ENCODE data around the gene SFXN5.
A peak's percentile ranks its signal among the peaks of the same experiment; 100 is the strongest.

The SFXN5 gene

DNA sequence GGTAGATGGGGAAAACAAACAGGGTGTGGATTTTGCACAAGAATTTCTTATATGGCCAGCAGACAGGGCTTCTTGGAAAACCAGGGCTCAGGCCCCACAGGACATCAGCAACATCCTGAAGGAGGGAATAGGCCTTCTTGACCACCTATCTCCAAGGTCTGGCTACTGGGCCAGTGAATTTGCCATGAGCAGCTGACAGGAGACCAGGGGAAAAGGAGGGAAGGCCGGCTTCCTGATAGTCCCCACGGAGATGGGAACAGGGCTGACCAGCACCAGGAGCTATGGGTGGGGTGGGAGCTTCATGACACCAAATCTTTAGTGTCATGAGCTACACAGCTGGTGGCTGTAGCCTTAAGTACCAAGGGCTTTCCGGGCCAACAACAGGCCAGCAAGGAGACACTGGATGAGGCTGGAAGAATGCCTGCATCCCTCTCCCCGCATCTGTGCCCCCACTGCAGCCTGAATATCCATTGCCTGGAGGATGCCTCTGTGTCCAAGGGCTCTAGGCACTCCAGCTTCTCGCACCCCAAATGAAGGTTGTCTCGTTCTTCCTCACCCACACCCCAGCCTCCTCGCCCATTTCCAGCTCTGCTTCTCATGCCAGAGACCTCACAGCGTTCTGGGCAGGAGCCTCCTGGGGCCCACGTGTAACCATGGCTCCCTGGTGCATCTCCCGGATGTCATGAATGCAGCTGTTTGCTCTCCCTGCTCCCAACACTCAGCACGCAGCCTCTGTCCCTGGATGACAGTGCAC lies 79.4 kb downstream of the SFXN5 start:
- Histone ChIP-seq H3K27ac (ENCODE audit: poor library complexity, severe bottlenecking) (no peak overlapping the region), H3K36me3 (ENCODE audit: low read depth) (no peaks in the 10 kb centered on the region), H3K4me1 (ENCODE audit: insufficient read depth, poor library complexity, severe bottlenecking) (no peaks in the 10 kb centered on the region), H3K4me3 (ENCODE audit: severe bottlenecking) (no peak overlapping the region), H3K9me3 (ENCODE audit: severe bottlenecking) (no peaks in the 10 kb centered on the region), H3K27me3 (ENCODE audit: insufficient read depth, poor library complexity, severe bottlenecking) (no peaks in the 10 kb centered on the region)
- TF ChIP-seq, protein P1, sequence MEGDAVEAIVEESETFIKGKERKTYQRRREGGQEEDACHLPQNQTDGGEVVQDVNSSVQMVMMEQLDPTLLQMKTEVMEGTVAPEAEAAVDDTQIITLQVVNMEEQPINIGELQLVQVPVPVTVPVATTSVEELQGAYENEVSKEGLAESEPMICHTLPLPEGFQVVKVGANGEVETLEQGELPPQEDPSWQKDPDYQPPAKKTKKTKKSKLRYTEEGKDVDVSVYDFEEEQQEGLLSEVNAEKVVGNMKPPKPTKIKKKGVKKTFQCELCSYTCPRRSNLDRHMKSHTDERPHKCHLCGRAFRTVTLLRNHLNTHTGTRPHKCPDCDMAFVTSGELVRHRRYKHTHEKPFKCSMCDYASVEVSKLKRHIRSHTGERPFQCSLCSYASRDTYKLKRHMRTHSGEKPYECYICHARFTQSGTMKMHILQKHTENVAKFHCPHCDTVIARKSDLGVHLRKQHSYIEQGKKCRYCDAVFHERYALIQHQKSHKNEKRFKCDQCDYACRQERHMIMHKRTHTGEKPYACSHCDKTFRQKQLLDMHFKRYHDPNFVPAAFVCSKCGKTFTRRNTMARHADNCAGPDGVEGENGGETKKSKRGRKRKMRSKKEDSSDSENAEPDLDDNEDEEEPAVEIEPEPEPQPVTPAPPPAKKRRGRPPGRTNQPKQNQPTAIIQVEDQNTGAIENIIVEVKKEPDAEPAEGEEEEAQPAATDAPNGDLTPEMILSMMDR (IDR thresholded peaks at IDR 0.05; ENCODE audit: poor library complexity, severe bottlenecking) = no peak
- no peak for ATAC-seq (ENCODE audit: low read depth)
- peak; percentile 38 for DNase-seq (ENCODE audit: low spot score)

DNA sequence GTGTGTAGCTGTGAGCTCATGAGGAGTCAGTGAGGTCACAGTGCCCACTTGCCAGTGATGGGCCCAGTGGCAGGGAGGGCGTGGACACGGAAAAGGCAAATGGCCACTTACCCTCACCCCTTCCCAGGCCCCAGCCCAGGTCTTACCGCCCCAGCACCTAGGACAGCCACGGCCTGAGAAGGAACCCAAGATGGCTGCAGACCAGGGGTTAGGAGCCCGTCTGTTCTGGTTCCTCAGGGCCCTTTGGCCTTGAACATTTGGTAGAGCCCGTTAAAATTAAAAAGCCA lies 80.1 kb downstream of the SFXN5 start:
- H3K4me1 ChIP-seq (ENCODE audit: insufficient read depth, poor library complexity, severe bottlenecking) = no peaks in the 10 kb centered on the region
- DNase-seq (ENCODE audit: low spot score) (peak; percentile 23), ATAC-seq (ENCODE audit: low read depth) (no peak)
- H3K27me3 ChIP-seq (ENCODE audit: insufficient read depth, poor library complexity, severe bottlenecking) = no peaks in the 10 kb centered on the region
- H3K27ac ChIP-seq (ENCODE audit: poor library complexity, severe bottlenecking) = no peak overlapping the region
- no peaks in the 10 kb centered on the region for H3K36me3 ChIP-seq (ENCODE audit: low read depth)
- TF ChIP-seq, protein P1 (IDR thresholded peaks at IDR 0.05; ENCODE audit: poor library complexity, severe bottlenecking) = no peak
- H3K9me3 ChIP-seq (ENCODE audit: severe bottlenecking) = no peaks in the 10 kb centered on the region
- no peak overlapping the region for H3K4me3 ChIP-seq (ENCODE audit: severe bottlenecking)

DNA sequence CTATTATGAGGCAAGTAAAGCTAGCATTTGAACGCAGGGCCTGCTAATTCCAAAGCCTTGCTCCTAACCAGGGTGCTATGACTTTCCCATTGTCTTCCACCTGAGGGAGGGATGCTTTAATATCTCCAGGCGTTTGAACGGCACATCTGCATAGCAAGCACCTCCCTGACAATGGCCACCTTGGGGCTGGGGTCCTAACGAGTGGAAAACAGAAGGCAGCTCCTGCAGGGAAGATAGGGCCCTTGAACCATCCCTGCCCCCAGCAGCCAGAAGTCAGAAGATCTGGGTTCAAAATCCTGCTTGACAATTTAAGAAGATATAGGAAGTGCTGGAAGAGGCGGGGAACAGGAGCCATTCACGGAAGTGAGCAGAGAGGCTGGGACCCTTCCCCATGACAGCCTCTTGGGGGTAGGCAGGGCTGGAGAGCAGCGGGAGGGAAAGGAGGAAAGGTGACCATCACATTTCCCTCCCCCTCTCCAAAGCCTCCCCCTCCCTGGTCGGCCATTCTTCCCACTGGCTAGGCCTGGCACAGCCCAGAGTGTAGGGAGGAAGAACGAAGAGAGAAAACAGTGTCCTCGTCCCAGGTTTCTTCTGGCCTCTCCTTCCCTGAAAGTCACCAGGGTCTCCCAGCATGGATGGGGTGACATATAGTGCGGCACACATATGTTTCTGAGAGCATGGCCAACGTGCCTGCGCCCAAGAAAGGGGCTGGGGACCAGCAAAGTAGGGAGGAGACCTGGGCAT lies 80.6 kb downstream of the SFXN5 start:
- TF ChIP-seq, protein P1 (IDR thresholded peaks at IDR 0.05; ENCODE audit: poor library complexity, severe bottlenecking) = no peak
- Histone ChIP-seq H3K4me1 (ENCODE audit: insufficient read depth, poor library complexity, severe bottlenecking) (no peaks in the 10 kb centered on the region), H3K36me3 (ENCODE audit: low read depth) (no peaks in the 10 kb centered on the region), H3K4me3 (ENCODE audit: severe bottlenecking) (no peak overlapping the region), H3K27ac (ENCODE audit: poor library complexity, severe bottlenecking) (no peak overlapping the region), H3K27me3 (ENCODE audit: insufficient read depth, poor library complexity, severe bottlenecking) (no peaks in the 10 kb centered on the region), H3K9me3 (ENCODE audit: severe bottlenecking) (no peaks in the 10 kb centered on the region)
- ATAC-seq (ENCODE audit: low read depth) = no peak
- peak; percentile 11 for DNase-seq (ENCODE audit: low spot score)

DNA sequence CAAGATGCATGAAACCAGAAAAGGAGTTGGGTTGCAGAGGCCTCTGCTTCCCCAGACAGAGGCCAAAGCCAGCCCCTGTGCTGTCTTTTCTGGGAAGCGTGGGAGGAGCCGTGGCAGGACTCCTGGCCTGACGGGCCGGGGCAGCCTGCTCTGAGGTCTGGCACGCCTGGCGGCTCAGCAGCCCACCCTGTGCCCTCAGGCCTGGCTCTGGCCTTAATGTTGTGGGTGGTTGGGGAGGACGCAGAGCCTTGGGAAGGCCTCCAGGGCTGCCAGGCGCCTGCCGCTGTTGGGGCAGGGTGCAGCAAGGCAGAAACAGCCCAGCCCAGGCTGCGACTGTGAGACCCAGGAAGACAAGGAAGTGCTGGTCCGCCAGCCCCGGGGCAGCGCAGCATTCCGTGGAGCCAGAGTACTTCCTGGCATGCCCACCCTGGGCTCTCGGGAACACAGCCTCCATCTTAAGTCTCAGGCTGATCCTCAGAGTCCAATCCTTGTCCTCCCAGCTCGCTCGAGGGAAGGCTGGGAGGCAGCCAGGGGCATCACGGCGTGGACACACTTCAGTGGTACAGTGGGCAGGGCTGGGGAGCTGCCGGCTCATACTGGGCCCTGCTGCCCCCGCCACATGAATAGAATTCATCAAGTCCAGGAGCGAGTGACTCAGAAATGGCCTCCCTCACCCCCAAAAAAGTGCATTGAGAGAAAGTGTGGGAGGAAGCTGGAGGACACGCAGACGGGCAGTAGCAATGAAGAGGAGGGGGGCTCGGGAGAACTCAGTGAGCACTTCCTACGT lies 81.5 kb downstream of the SFXN5 start:
- no peaks in the 10 kb centered on the region for H3K36me3 ChIP-seq (ENCODE audit: low read depth)
- DNase-seq (ENCODE audit: low spot score) (peak; percentile 51), ATAC-seq (ENCODE audit: low read depth) (no peak)
- H3K4me1 ChIP-seq (ENCODE audit: insufficient read depth, poor library complexity, severe bottlenecking) = no peaks in the 10 kb centered on the region
- H3K9me3 ChIP-seq (ENCODE audit: severe bottlenecking) = no peaks in the 10 kb centered on the region
- H3K27ac ChIP-seq (ENCODE audit: poor library complexity, severe bottlenecking) = no peak overlapping the region
- H3K27me3 ChIP-seq (ENCODE audit: insufficient read depth, poor library complexity, severe bottlenecking) = no peaks in the 10 kb centered on the region
- H3K4me3 ChIP-seq (ENCODE audit: severe bottlenecking) = no peak overlapping the region
- TF ChIP-seq, protein P1 (IDR thresholded peaks at IDR 0.05; ENCODE audit: poor library complexity, severe bottlenecking) = no peak
